GM18909 (cell line): ENCODE results near the gene PIK3C2G.

Experiments
- ATAC-seq: cut with Tn5 transposase; IDR thresholded peaks from one replicate; pipeline ENCODE4 v1.9.1; 2021; ENCODE audit warnings: mild to moderate bottlenecking; ENCODE audit not compliant: unreplicated experiment, poor library complexity

Gene PIK3C2G

GRCh38 chr12:18267427-18268099 is 6.2 kb downstream of the PIK3C2G start:
- no peak for ATAC-seq

- no peak for ATAC-seq
Observed at GRCh38 chr12:18270958-18271460, 9.7 kb downstream of the PIK3C2G start.

GRCh38 chr12:18275981-18276380 is 14.7 kb downstream of the PIK3C2G start:
- no peak for ATAC-seq

- no peak for ATAC-seq
Observed at GRCh38 chr12:18277196-18277595, 15.9 kb downstream of the PIK3C2G start.

GRCh38 chr12:18280728-18281127 is 19.4 kb downstream of the PIK3C2G start:
- no peak for ATAC-seq

- no peak for ATAC-seq
Observed at GRCh38 chr12:18281941-18282340, 20.6 kb downstream of the PIK3C2G start.

- ATAC-seq = no peak
Observed at GRCh38 chr12:18283831-18284230, 22.5 kb downstream of the PIK3C2G start.

GRCh38 chr12:18284386-18284785 is 23.1 kb downstream of the PIK3C2G start:
- no peak for ATAC-seq

GRCh38 chr12:18285161-18285560 is 23.8 kb downstream of the PIK3C2G start:
- ATAC-seq = no peak

- no peak for ATAC-seq
Observed at GRCh38 chr12:18290386-18290785, 29.1 kb downstream of the PIK3C2G start.

GRCh38 chr12:18294889-18295288 is 33.6 kb downstream of the PIK3C2G start:
- ATAC-seq = no peak

GRCh38 chr12:18296201-18296908 is 35.0 kb downstream of the PIK3C2G start:
- ATAC-seq = no peak

GRCh38 chr12:18296909-18297280 is 35.6 kb downstream of the PIK3C2G start:
- ATAC-seq = no peak

- no peak for ATAC-seq
Observed at GRCh38 chr12:18297902-18298301, 36.6 kb downstream of the PIK3C2G start.

- no peak for ATAC-seq
Observed at GRCh38 chr12:18302809-18303430, 41.6 kb downstream of the PIK3C2G start.

- no peak for ATAC-seq
Observed at GRCh38 chr12:18304609-18305008, 43.3 kb downstream of the PIK3C2G start.

GRCh38 chr12:18306311-18306710 is 45.0 kb downstream of the PIK3C2G start:
- ATAC-seq = no peak

GRCh38 chr12:18313306-18313705 is 52.0 kb downstream of the PIK3C2G start:
- ATAC-seq = no peak

- peak; percentile 71 for ATAC-seq
Observed at GRCh38 chr12:18320036-18320617, 58.8 kb downstream of the PIK3C2G start.

- ATAC-seq = no peak
Observed at GRCh38 chr12:18320976-18321375, 59.7 kb downstream of the PIK3C2G start.

GRCh38 chr12:18323159-18323558 is 61.8 kb downstream of the PIK3C2G start:
- ATAC-seq = no peak
